Stomach smooth muscle (tissue), 2 donors: ENCODE results near the gene DNM1.

Experiments used
- H3K27ac ChIP-seq: one replicate; pipeline ENCODE4 v1.7.0; 2013; ENCODE audit warnings: mild to moderate bottlenecking, low read length, inconsistent platforms
- H3K27me3 ChIP-seq, 2 donors: one replicate each; pipeline ENCODE4 v1.7.0; 2013; ENCODE audit warnings: low read length in 2 of 2; ENCODE audit not compliant: insufficient read depth in 2 of 2, control insufficient read depth in 1 of 2
- H3K36me3 ChIP-seq, 2 donors: one replicate each; pipeline ENCODE4 v1.7.0; 2013; ENCODE audit warnings: low read length in 2 of 2; ENCODE audit not compliant: control insufficient read depth in 2 of 2, insufficient read depth in 2 of 2
- H3K4me1 ChIP-seq: one replicate; pipeline ENCODE4 v1.7.0; 2013; ENCODE audit warnings: low read length; ENCODE audit not compliant: control insufficient read depth, insufficient read depth
- H3K4me3 ChIP-seq, 2 donors: one replicate each; pipeline ENCODE4 v1.7.0; 2013; ENCODE audit warnings: low read length in 2 of 2
- H3K9ac ChIP-seq, 2 donors: one replicate each; pipeline ENCODE4 v1.7.0; 2013; ENCODE audit warnings: low read length in 2 of 2, mild to moderate bottlenecking in 1 of 2
- H3K9me3 ChIP-seq, 2 donors: one replicate each; pipeline ENCODE4 v1.7.0; 2013; ENCODE audit warnings: low read length in 2 of 2; ENCODE audit not compliant: control insufficient read depth in 2 of 2
- donor health status: healthy.
- donor health status: Pancreatic carcinoma.

Gene DNM1

GRCh38 chr9:128254362-128254761, 51.2 kb downstream of the DNM1 start:
- no peak overlapping the region for H3K27ac ChIP-seq
- H3K36me3 ChIP-seq = peaks cover 14 to 20% of the 10 kb centered on the region in 2 donors
- no peak overlapping the region for H3K4me3 ChIP-seq
- H3K9ac ChIP-seq = no peak overlapping the region
- H3K4me1 ChIP-seq = peaks cover 13% of the 10 kb centered on the region
- H3K9me3 ChIP-seq = no peaks in the 10 kb centered on the region
- peaks cover 10 to 13% of the 10 kb centered on the region in 2 donors for H3K27me3 ChIP-seq

DNA sequence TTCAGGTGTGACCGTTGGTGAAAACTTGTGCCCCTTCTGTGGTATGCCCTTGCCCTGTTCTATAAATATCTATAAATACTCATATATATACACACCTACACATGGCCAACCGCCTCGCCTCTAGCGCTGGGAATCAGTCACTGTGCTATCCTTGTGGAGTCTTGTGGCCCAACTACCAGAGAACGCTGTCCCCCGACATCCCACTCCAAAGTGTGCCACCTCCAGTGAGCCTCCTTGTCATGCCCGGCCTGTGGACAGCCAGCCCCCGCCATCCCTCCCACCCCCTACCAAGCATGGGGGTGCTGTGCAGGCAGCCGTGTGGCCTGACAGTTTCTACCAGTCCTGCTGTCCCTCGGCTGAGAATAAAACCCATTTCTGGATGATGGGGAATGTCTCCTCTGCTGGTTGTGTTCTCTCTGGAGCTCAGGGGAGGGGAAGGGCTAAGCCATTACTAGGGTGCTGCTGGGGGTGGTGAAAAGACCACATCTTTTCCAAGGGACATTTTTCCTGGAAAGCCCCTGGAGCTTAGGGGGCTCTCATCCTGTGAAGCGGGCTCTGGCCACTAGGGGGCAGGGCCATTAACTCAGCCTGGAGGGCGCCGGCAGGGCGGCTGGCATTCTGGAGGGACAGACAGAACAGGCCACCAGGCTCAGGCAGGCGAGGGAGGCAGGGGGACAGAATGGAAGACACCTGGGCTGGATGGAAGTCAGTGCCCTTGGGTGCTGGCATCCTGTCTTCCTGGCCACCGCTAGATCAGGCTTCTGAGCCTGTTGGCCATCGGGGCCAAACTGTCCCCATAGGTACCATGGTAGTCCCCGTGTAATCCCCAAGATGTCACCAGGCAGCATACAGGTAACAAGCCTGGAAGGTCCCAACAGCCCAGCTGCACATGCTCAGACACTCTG, 51.9 kb downstream of the DNM1 start:
- no peak overlapping the region for H3K27ac ChIP-seq
- peaks cover 21 to 27% of the 10 kb centered on the region in 2 donors for H3K36me3 ChIP-seq
- H3K9me3 ChIP-seq = no peaks in the 10 kb centered on the region
- H3K9ac ChIP-seq = no peak overlapping the region
- H3K4me3 ChIP-seq = no peak overlapping the region
- peaks cover 10 to 13% of the 10 kb centered on the region in 2 donors for H3K27me3 ChIP-seq
- peaks cover 10% of the 10 kb centered on the region for H3K4me1 ChIP-seq

- H3K27ac ChIP-seq = no peak overlapping the region
- H3K4me3 ChIP-seq = no peak overlapping the region
- H3K4me1 ChIP-seq = no peaks in the 10 kb centered on the region
- no peaks in the 10 kb centered on the region for H3K27me3 ChIP-seq
- H3K9me3 ChIP-seq = no peaks in the 10 kb centered on the region
- no peak overlapping the region for H3K9ac ChIP-seq
- peaks cover 35 to 42% of the 10 kb centered on the region in 2 donors for H3K36me3 ChIP-seq
Measured at GRCh38 chr9:128257086-128257825, 54.1 kb downstream of the DNM1 start.

- Histone ChIP-seq H3K36me3 (peaks cover 41 to 48% of the 10 kb centered on the region in 2 donors), H3K4me3 (no peak overlapping the region), H3K4me1 (no peaks in the 10 kb centered on the region), H3K27ac (no peak overlapping the region), H3K9ac (no peak overlapping the region), H3K9me3 (no peaks in the 10 kb centered on the region), H3K27me3 (no peaks in the 10 kb centered on the region)
Measured at GRCh38 chr9:128257907-128258306, 54.7 kb downstream of the DNM1 start.

GRCh38 chr9:128258326-128258725, 55.1 kb downstream of the DNM1 start:
- H3K36me3 ChIP-seq = peaks cover 45 to 51% of the 10 kb centered on the region in 2 donors

GRCh38 chr9:128259156-128259555, 56.0 kb downstream of the DNM1 start:
- no peaks in the 10 kb centered on the region for H3K9me3 ChIP-seq
- H3K27ac ChIP-seq = no peak overlapping the region
- H3K36me3 ChIP-seq = peaks cover 45 to 51% of the 10 kb centered on the region in 2 donors
- H3K4me1 ChIP-seq = no peaks in the 10 kb centered on the region
- H3K27me3 ChIP-seq = no peaks in the 10 kb centered on the region
- no peak overlapping the region for H3K4me3 ChIP-seq
- no peak overlapping the region for H3K9ac ChIP-seq

More at GRCh38 chr9:128258326-128258725, 55.1 kb downstream of the DNM1 start:
- no peaks in the 10 kb centered on the region for H3K9me3 ChIP-seq
- H3K4me3 ChIP-seq = no peak overlapping the region
- no peak overlapping the region for H3K27ac ChIP-seq
- no peaks in the 10 kb centered on the region for H3K27me3 ChIP-seq
- no peak overlapping the region for H3K9ac ChIP-seq
- H3K4me1 ChIP-seq = no peaks in the 10 kb centered on the region

DNA sequence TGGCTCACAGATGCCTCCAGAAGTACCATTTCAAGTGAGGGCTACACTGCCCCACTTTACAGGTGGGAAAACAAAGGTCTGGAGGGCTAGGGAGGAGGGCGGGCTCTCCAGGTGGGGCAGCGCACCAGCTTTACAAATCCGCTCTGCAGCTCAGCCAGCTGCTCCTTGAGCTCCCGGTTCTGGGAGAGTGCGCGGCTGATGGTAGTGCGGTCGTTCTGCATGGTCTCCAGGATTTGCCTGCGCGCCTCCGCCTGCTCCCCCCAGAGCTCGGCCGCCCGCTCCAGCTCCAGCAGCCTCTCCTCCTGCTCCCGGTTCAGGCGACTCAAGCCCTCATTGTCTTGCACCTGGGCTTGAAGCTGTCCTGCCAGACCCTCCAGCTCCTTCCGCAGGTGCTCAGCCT, 57.2 kb downstream of the DNM1 start:
- H3K27me3 ChIP-seq = no peaks in the 10 kb centered on the region
- H3K36me3 ChIP-seq = peaks cover 49 to 56% of the 10 kb centered on the region in 2 donors
- H3K9ac ChIP-seq = no peak overlapping the region
- H3K9me3 ChIP-seq = no peaks in the 10 kb centered on the region
- no peak overlapping the region for H3K27ac ChIP-seq
- no peaks in the 10 kb centered on the region for H3K4me1 ChIP-seq
- H3K4me3 ChIP-seq = no peak overlapping the region

- no peak overlapping the region for H3K27ac ChIP-seq
- peaks cover 62 to 65% of the 10 kb centered on the region in 2 donors for H3K36me3 ChIP-seq
- no peak overlapping the region for H3K4me3 ChIP-seq
Measured at GRCh38 chr9:128262687-128263086, 59.5 kb downstream of the DNM1 start.

GRCh38 chr9:128265348-128265847, 62.2 kb downstream of the DNM1 start:
- H3K27ac ChIP-seq = no peak overlapping the region
- H3K27me3 ChIP-seq = no peaks in the 10 kb centered on the region
- H3K9me3 ChIP-seq = no peaks in the 10 kb centered on the region
- no peak overlapping the region for H3K9ac ChIP-seq
- no peaks in the 10 kb centered on the region for H3K4me1 ChIP-seq
- no peak overlapping the region for H3K4me3 ChIP-seq
- peaks cover 50 to 56% of the 10 kb centered on the region in 2 donors for H3K36me3 ChIP-seq

More at GRCh38 chr9:128262687-128263086, 59.5 kb downstream of the DNM1 start:
- no peaks in the 10 kb centered on the region for H3K4me1 ChIP-seq
- no peak overlapping the region for H3K9ac ChIP-seq
- H3K27me3 ChIP-seq = no peaks in the 10 kb centered on the region
- H3K9me3 ChIP-seq = no peaks in the 10 kb centered on the region

DNA sequence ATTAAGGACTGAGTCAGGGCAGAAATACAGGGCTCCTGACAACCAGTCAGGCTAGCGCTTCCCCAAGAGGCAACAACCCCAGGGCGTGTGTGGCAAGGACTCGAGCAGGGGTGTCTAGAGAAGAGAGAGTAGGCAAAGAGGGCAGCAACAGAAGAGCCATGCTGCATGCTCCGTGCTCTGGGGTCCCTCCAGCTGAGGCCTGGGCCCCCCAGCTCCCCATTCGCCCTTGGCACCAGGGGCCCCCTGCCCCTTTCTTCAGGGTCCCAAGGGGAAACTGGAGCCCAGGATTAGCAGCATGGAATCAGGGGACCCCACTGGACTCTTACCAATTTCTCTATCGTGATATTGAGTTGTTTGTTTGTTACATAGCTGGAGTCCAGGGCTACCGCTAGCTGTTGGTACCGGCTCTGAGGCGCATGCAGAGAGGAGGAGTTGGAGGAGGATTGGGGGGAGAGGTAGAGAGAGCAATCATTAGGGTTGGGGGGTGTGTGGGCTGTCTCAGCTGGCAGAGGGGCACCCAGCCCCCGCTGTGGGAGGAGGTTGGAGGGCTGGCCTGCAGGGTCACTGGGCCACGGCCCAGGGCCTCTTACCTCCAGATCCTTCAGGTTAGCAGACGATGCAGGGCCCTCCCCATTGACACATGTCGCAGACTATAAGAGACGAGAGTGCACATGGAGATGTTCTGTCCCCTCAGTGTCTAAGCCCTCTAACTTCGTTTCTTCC, 63.9 kb downstream of the DNM1 start:
- no peak overlapping the region for H3K4me3 ChIP-seq
- no peaks in the 10 kb centered on the region for H3K4me1 ChIP-seq
- no peak overlapping the region for H3K27ac ChIP-seq
- H3K36me3 ChIP-seq = peaks cover 45% of the 10 kb centered on the region in 2 donors
- H3K9ac ChIP-seq = no peak overlapping the region
- H3K9me3 ChIP-seq = no peaks in the 10 kb centered on the region
- no peaks in the 10 kb centered on the region for H3K27me3 ChIP-seq
